CD14-positive monocyte (primary cell): Measurements from ENCODE around the gene GALK2. TPM values are rescaled to one million over a fixed set of nuclear protein-coding genes. Genes with fewer than 3 reads are reported as not detected.

Experiments used
- DNase-seq, 3 donors: peaks; one replicate each; pipeline ENCODE4 v3.0.0-alpha.2; 2011 to 2022
- H2AFZ ChIP-seq: 2 replicates; pipeline ENCODE4 v1.6.0; 2012; ENCODE audit warnings: mild to moderate bottlenecking, low read depth, low read length, inconsistent platforms; ENCODE audit not compliant: insufficient read depth, poor library complexity, severe bottlenecking
- H3K27ac ChIP-seq, 2 donors: 1 replicate in 1 of 2; 2 replicates in 1 of 2; pipeline ENCODE4 v1.5.1; 2012 to 2013; ENCODE audit warnings: low read length in 2 of 2, control low read depth in 1 of 2, inconsistent platforms in 1 of 2, low read depth in 1 of 2, mild to moderate bottlenecking in 1 of 2
- H3K27me3 ChIP-seq, 2 donors: one replicate each; pipeline versions ENCODE4 v1.6.0 to v1.6.1; 2011 to 2013; ENCODE audit warnings: low read length in 2 of 2; ENCODE audit not compliant: control insufficient read depth in 2 of 2, insufficient read depth in 2 of 2
- H3K36me3 ChIP-seq, 2 donors: replicated peaks in 1 of 2; 1 replicate in 1 of 2; 2 replicates in 1 of 2; pipeline versions ENCODE4 v1.5.1 to v1.6.1; 2012 to 2013; ENCODE audit warnings: low read length in 2 of 2, control low read depth in 1 of 2, inconsistent platforms in 1 of 2, mild to moderate bottlenecking in 1 of 2; ENCODE audit not compliant: insufficient read depth in 2 of 2, control insufficient read depth in 1 of 2
- H3K4me1 ChIP-seq, 2 donors: 1 replicate in 1 of 2; 2 replicates in 1 of 2; pipeline versions ENCODE4 v1.5.1 to v1.6.1; 2012 to 2013; ENCODE audit warnings: low read length in 2 of 2, control low read depth in 1 of 2, inconsistent platforms in 1 of 2, mild to moderate bottlenecking in 1 of 2, moderate library complexity in 1 of 2; ENCODE audit not compliant: insufficient read depth in 2 of 2, control insufficient read depth in 1 of 2
- H3K4me2 ChIP-seq: replicated peaks from 2 replicates; pipeline ENCODE3; 2012; ENCODE audit warnings: low read length, moderate library complexity, mild to moderate bottlenecking; ENCODE audit not compliant: poor library complexity, severe bottlenecking; ENCODE audit errors: extremely low read depth
- H3K4me3 ChIP-seq, 3 experiments: fragments of 200-600 bp in 1 of 3; sonication (generic) in 1 of 3; replicated peaks in 1 of 3; 1 replicate in 2 of 3; 2 replicates in 1 of 3; pipeline ENCODE4 v1.5.1; 2011 to 2013; ENCODE audit warnings: low read length in 3 of 3, mild to moderate bottlenecking in 3 of 3, control low read depth in 2 of 3, low read depth in 2 of 3, inconsistent platforms in 1 of 3, moderate library complexity in 1 of 3
- H3K79me2 ChIP-seq: 2 replicates; pipeline ENCODE4 v1.6.0; 2012; ENCODE audit warnings: mild to moderate bottlenecking, control low read depth, inconsistent platforms, low read length, moderate library complexity; ENCODE audit not compliant: insufficient read depth
- H3K9ac ChIP-seq: 2 replicates; pipeline ENCODE4 v1.6.0; 2017; ENCODE audit warnings: low read length, mild to moderate bottlenecking; ENCODE audit not compliant: insufficient read depth, poor library complexity, severe bottlenecking
- H3K9me3 ChIP-seq, 2 donors: replicated peaks in 1 of 2; 1 replicate in 1 of 2; 2 replicates in 1 of 2; pipeline versions ENCODE4 v1.5.1 to v1.6.1; 2012 to 2013; ENCODE audit warnings: low read length in 2 of 2, control low read depth in 1 of 2; ENCODE audit not compliant: control insufficient read depth in 1 of 2, insufficient read depth in 1 of 2
- H4K20me1 ChIP-seq: 2 replicates; pipeline ENCODE4 v1.6.0; 2012; ENCODE audit warnings: mild to moderate bottlenecking, low read length, control low read depth, moderate library complexity; ENCODE audit not compliant: insufficient read depth
- H3K27ac Mint-ChIP-seq, 7 donors: one replicate each; pipeline ENCODE4 v1.8.0; 2020; ENCODE audit warnings: mild to moderate bottlenecking in 7 of 7, mixed read lengths in 7 of 7, moderate library complexity in 6 of 7, inconsistent platforms in 2 of 7
- H3K27me3 Mint-ChIP-seq, 3 donors: one replicate each; pipeline ENCODE4 v1.8.0; 2021 to 2022; ENCODE audit warnings: low read depth in 3 of 3, mild to moderate bottlenecking in 3 of 3, mixed read lengths in 3 of 3, moderate library complexity in 3 of 3, inconsistent platforms in 1 of 3
- H3K36me3 Mint-ChIP-seq, 2 donors: one replicate each; pipeline ENCODE4 v1.8.0; 2020; ENCODE audit warnings: mixed read lengths in 2 of 2, inconsistent platforms in 1 of 2, mild to moderate bottlenecking in 1 of 2
- H3K4me1 Mint-ChIP-seq: one replicate; pipeline ENCODE4 v1.8.0; 2020; ENCODE audit warnings: mild to moderate bottlenecking, mixed read lengths
- H3K4me3 Mint-ChIP-seq, 2 donors: one replicate each; pipeline ENCODE4 v1.8.0; 2020; ENCODE audit warnings: mild to moderate bottlenecking in 2 of 2, mixed read lengths in 2 of 2, moderate library complexity in 1 of 2
- H3K9me3 Mint-ChIP-seq, 7 donors: one replicate each; pipeline ENCODE4 v1.8.0; 2020 to 2022; ENCODE audit warnings: mixed read lengths in 7 of 7, mild to moderate bottlenecking in 6 of 7, moderate library complexity in 6 of 7, inconsistent platforms in 2 of 7
- CTCF ChIP-seq: fragments of 200-600 bp; IDR thresholded peaks from one replicate; pipeline ENCODE4 v1.8.0; 2022; ENCODE audit warnings: antibody characterized with exemption, mild to moderate bottlenecking
- WGBS: methylation state at CpG from one replicate; pipeline ENCODE4 v1.1.5; 2013; ENCODE audit warnings: missing lambda C conversion rate; ENCODE audit not compliant: insufficient coverage; 5-methylcytosine and 5-hydroxymethylcytosine counted together
- intact Hi-C, 2 donors: fragments of 100-400 bp; cut with micrococcal nuclease; formaldehyde crosslinking; loops; one replicate each; pipeline versions ENCODE4 v1.15.0 to v1.15.1; 2023
- polyA plus RNA-seq, 3 donors: library from polyadenylated mRNA; depleted of rRNA in 1 of 3; unstranded in 2 of 3; stranded (reverse) in 1 of 3; fragments of 300-500 nt in 2 of 3; fragments of >200 nt in 1 of 3; fragmentation: Illumina TruSeq in 2 of 3; gene quantifications; 1 replicate in 2 of 3; 2 replicates in 1 of 3; pipeline ENCODE4 v1.2.3, GENCODE V29; 2012 to 2021

The GALK2 gene
- polyA plus RNA-seq, 3 donors = 14.2 to 16.9 (median 14.5) TPM

GRCh38 chr15:49301562-49301961, 131.5 kb downstream of the GALK2 start:
- Histone ChIP-seq H3K9me3 (no peaks in the 10 kb centered on the region), H3K27me3 (no peaks in the 10 kb centered on the region), H3K36me3 (peaks cover 13 to 42% of the 10 kb centered on the region in 2 donors), H3K4me2 (no peak overlapping the region), H3K4me3 (no peak overlapping the region), H3K27ac (no peak overlapping the region), H4K20me1 (no peaks in the 10 kb centered on the region), H3K4me1 (no peaks in the 10 kb centered on the region), H2AFZ (no peak overlapping the region), H3K79me2 (peaks cover 2% of the 10 kb centered on the region), H3K9ac (no peak overlapping the region)
- H3K36me3 Mint-ChIP-seq = peaks cover 64 to 69% of the 10 kb centered on the region in 2 donors
- no peak overlapping the region for H3K4me3 Mint-ChIP-seq
- H3K9me3 Mint-ChIP-seq = peaks cover 0 to 14% (median 5%) of the 10 kb centered on the region in 7 donors
- H3K27me3 Mint-ChIP-seq = no peaks in the 10 kb centered on the region
- no peak overlapping the region for H3K27ac Mint-ChIP-seq
- DNase-seq = no peak
- intact Hi-C loops = no loop called here
- peaks cover 7% of the 10 kb centered on the region for H3K4me1 Mint-ChIP-seq
- TF ChIP-seq CTCF = no peak

- peaks cover 13 to 40% of the 10 kb centered on the region in 2 donors for H3K36me3 ChIP-seq
- no peak overlapping the region for H3K4me2 ChIP-seq
- H4K20me1 ChIP-seq = no peaks in the 10 kb centered on the region
- no peak overlapping the region for H3K27ac ChIP-seq
- H3K9me3 ChIP-seq = no peaks in the 10 kb centered on the region
- no peak for DNase-seq
- no peak overlapping the region for H3K4me3 ChIP-seq
- H3K79me2 ChIP-seq = peaks cover 2% of the 10 kb centered on the region
- H2AFZ ChIP-seq = no peak overlapping the region
- Mint-ChIP-seq H3K4me1 (peaks cover 8% of the 10 kb centered on the region), H3K27ac (no peak overlapping the region), H3K36me3 (peaks cover 50 to 64% of the 10 kb centered on the region in 2 donors), H3K27me3 (no peaks in the 10 kb centered on the region), H3K9me3 (peaks cover 0 to 12% (median 5%) of the 10 kb centered on the region in 7 donors), H3K4me3 (no peak overlapping the region)
- no peak overlapping the region for H3K9ac ChIP-seq
- H3K4me1 ChIP-seq = no peaks in the 10 kb centered on the region
- H3K27me3 ChIP-seq = no peaks in the 10 kb centered on the region
- intact Hi-C loops = no loop called here
- TF ChIP-seq CTCF = no peak
- WGBS = no CpG with 5 or more reads among the region's 3 CpGs
These were observed 133.0 kb downstream of the GALK2 start for GRCh38 chr15:49303003-49303402.
